GM19193 (cell line): Measurements from ENCODE around the gene ZCCHC24.

Experiments used
- POLR2A ChIP-seq: IDR thresholded peaks from 4 replicates; pipeline ENCODE4 v1.6.1; 2011; ENCODE audit not compliant: insufficient read depth, insufficient read length; ENCODE audit errors: extremely low read depth

ZCCHC24 gene

GRCh38 chr10:79387466-79387973 lies 57.9 kb downstream of the ZCCHC24 start:
- no peak for TF ChIP-seq POLR2A

GRCh38 chr10:79386637-79387465 lies 58.6 kb downstream of the ZCCHC24 start:
- TF ChIP-seq POLR2A: no peak

- TF ChIP-seq POLR2A: no peak
Observed at GRCh38 chr10:79385804-79386531, 59.5 kb downstream of the ZCCHC24 start.

GRCh38 chr10:79385392-79385795 lies 60.0 kb downstream of the ZCCHC24 start:
- no peak for TF ChIP-seq POLR2A

GRCh38 chr10:79384773-79385391 lies 60.5 kb downstream of the ZCCHC24 start:
- TF ChIP-seq POLR2A: no peak

- TF ChIP-seq POLR2A: no peak
Observed at GRCh38 chr10:79383974-79384606, 61.3 kb downstream of the ZCCHC24 start.

- no peak for TF ChIP-seq POLR2A
Observed at GRCh38 chr10:79382491-79382941, 62.9 kb downstream of the ZCCHC24 start.

- TF ChIP-seq POLR2A: no peak
Observed at GRCh38 chr10:79381804-79382221, 63.6 kb downstream of the ZCCHC24 start.

GRCh38 chr10:79380946-79381721 lies 64.3 kb downstream of the ZCCHC24 start:
- no peak for TF ChIP-seq POLR2A

GRCh38 chr10:79380125-79380945 lies 65.1 kb downstream of the ZCCHC24 start:
- TF ChIP-seq POLR2A: no peak

GRCh38 chr10:79379512-79380124 lies 65.8 kb downstream of the ZCCHC24 start:
- no peak for TF ChIP-seq POLR2A

- TF ChIP-seq POLR2A: no peak
Observed at GRCh38 chr10:79378647-79379511, 66.5 kb downstream of the ZCCHC24 start.
